Thoracic aorta (tissue), 2 donors: ENCODE measurements around the gene TP53TG3F. TPM values are rescaled to one million over a fixed set of nuclear protein-coding genes. Genes with fewer than 3 reads are reported as not detected.
"Not testable (repeated sequence)": the region's sequence is repeated elsewhere in the genome, so short reads cannot be mapped to it uniquely, and the experiment has no call there.

Source experiments
- ATAC-seq: fragments of 150-250 bp; one replicate; pipeline ENCODE4 v1.8.0; 2017; ENCODE audit warnings: low read depth; ENCODE audit not compliant: insufficient number of reproducible peaks, low FRiP score
- DNase-seq: peaks from one replicate; pipeline ENCODE4 v3.0.0-alpha.2; 2020; ENCODE audit warnings: low spot score
- H3K27ac ChIP-seq, 2 donors: fragments of 200-600 bp; sonication (generic); 1 replicate in 1 of 2; 2 replicates in 1 of 2; pipeline ENCODE4 v1.5.1; 2016; ENCODE audit warnings: mild to moderate bottlenecking in 2 of 2, moderate library complexity in 2 of 2
- H3K27me3 ChIP-seq: fragments of 200-600 bp; sonication (generic); replicated peaks from 2 replicates; pipeline ENCODE4 v1.6.0; 2016; ENCODE audit warnings: mild to moderate bottlenecking; ENCODE audit not compliant: insufficient read depth
- H3K36me3 ChIP-seq: fragments of 200-600 bp; sonication (generic); one replicate; pipeline ENCODE4 v1.5.1; 2016
- H3K4me1 ChIP-seq, 2 donors: fragments of 200-600 bp; sonication (generic); 1 replicate in 1 of 2; 2 replicates in 1 of 2; pipeline versions ENCODE4 v1.5.1 to v1.6.0; 2016; ENCODE audit warnings: low read depth in 2 of 2, mild to moderate bottlenecking in 1 of 2; ENCODE audit not compliant: control insufficient read depth in 1 of 2
- H3K4me3 ChIP-seq: fragments of 200-600 bp; sonication (generic); 2 replicates; pipeline ENCODE4 v1.5.1; 2016; ENCODE audit warnings: mild to moderate bottlenecking
- H3K9me3 ChIP-seq: fragments of 200-600 bp; sonication (generic); 2 replicates; pipeline ENCODE4 v1.5.1; 2016
- total RNA-seq, 2 donors: library from RNA; depleted of rRNA; stranded (reverse); fragments of >200 nt; gene quantifications; one replicate each; pipeline versions ENCODE4 v1.1.0 to v1.2.3, GENCODE V29; 2016

TP53TG3F gene
- not detected for total RNA-seq

DNA sequence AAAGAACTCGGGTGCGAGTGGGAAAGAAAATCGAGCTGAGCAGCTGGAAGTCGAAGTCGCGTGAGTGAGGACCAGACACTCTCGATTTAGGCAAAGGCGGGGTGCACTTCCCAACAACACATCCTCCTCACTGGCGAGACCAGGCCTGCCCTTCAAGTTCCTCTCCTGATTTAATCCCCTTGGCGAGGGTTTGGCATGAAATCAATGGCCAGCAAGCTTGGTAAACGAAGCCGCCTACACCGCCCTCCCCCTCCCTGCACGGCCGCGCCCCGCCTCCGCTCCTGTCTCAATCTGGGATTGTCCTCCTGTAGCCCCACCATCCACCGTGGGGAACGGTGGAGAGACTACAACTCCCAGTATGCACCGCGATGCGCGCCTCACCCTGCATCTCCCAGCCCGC is at the start of gene TP53TG3F:
TP53TG3F (plus strand) TSS at position 301 of the 400 bp plus-strand sequence; CDS start at position 369, 68 bp downstream.
- H3K9me3 ChIP-seq, ATAC-seq, DNase-seq, H3K4me3 ChIP-seq, H3K27ac ChIP-seq, H3K27me3 ChIP-seq, H3K36me3 ChIP-seq, H3K4me1 ChIP-seq: not testable (repeated sequence)

- ATAC-seq, H3K4me3 ChIP-seq: not testable (repeated sequence)
Measured at GRCh38 chr16:33491611-33492010, 32.2 kb downstream of the TP53TG3F start.

DNA sequence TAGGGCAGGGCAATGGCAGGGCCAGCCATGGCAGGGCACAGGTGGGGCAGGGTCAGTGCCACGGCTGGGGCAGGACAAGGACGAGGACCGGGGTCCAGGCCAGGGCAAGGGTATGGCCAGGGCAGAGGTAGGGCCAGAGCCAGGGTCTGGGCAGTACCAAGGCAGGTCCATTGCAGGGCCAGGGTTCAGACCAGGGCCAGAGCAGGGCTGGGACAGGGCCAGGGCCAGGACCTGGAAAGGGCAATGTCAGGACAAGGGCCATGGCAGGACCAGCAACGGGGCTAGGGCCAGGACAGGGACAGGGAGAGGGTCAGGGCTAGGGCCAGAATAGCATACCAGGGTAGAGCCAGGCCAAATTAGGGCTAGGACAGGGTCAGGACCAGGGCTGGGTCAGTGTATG is 47.8 kb downstream of the TP53TG3F start:
- not testable (repeated sequence) for H3K4me3 ChIP-seq, DNase-seq, H3K4me1 ChIP-seq, H3K9me3 ChIP-seq, H3K36me3 ChIP-seq, ATAC-seq, H3K27me3 ChIP-seq, H3K27ac ChIP-seq

More at GRCh38 chr16:33491611-33492010, 32.2 kb downstream of the TP53TG3F start:
- H3K27me3 ChIP-seq, DNase-seq, H3K27ac ChIP-seq, H3K36me3 ChIP-seq, H3K4me1 ChIP-seq, H3K9me3 ChIP-seq: not testable (repeated sequence)

- not testable (repeated sequence) for H3K4me1 ChIP-seq, H3K27me3 ChIP-seq, H3K9me3 ChIP-seq, ATAC-seq, DNase-seq, H3K4me3 ChIP-seq, H3K27ac ChIP-seq, H3K36me3 ChIP-seq
Measured at GRCh38 chr16:33509070-33509469, 49.7 kb downstream of the TP53TG3F start.

GRCh38 chr16:33509906-33510305 is 50.5 kb downstream of the TP53TG3F start:
- not testable (repeated sequence) for H3K4me1 ChIP-seq, DNase-seq, H3K27me3 ChIP-seq, H3K36me3 ChIP-seq, ATAC-seq, H3K4me3 ChIP-seq, H3K27ac ChIP-seq, H3K9me3 ChIP-seq

Other genes starting within 250 kb of the TP53TG3F start
- gene TP53TG3E, start 155.3 kb upstream of the TP53TG3F start, total RNA-seq: not detected
- gene TP53TG3B, start 98.8 kb upstream of the TP53TG3F start, total RNA-seq: not detected